Stimulated activated CD8-positive, alpha-beta memory T cell treated with anti-CD3 and anti-CD28 coated beads, Interleukin-15, amount 100 ng/mL, for 24 hours (primary cell): ENCODE measurements around the gene ACTRT2.

Experiments
- DNase-seq: peaks from one replicate; pipeline ENCODE4 v3.0.0-alpha.2; 2020; ENCODE audit warnings: low read depth

Gene ACTRT2

DNA sequence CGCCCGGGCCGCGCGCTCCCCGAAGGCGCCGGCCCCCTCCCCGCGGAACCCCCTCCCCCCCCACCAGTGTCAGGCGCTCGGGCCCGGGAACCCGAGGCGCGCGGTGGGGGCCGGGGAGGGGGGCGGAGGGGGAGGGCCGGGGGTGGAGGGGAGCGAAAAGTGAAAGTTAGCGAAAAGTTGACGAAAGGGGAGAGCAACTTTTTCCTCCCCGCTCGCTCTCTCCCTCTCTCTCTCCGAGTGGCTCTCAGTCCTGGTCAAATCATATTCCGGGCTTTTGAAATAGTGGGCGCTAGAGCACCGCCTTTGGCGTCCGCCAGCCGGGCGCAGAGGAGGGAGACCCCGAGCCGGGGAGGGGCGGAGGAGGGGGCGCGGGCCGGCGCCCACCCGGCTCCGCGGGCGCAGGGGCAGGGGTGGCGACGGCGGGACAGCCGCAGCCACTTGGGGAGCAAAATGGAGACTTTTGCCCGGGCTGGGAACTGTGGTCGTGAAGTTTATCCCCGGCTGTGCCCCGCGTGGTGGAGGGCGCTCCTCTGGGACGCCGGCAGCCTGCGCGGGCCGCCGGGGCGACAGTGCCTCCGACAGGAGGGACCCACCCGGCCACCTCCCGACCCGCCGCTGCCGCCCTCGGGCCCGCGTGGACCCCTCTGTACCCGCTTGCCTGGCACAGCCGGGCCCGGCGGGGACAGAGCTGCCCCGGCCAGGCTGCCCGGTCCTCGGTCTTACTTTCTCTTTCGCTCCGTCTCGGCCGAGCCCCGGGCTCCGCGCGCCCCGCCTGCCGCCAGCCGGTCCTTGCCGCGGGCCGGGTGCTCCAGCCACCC, 48.4 kb downstream of the ACTRT2 start:
- DNase-seq: no peak

DNA sequence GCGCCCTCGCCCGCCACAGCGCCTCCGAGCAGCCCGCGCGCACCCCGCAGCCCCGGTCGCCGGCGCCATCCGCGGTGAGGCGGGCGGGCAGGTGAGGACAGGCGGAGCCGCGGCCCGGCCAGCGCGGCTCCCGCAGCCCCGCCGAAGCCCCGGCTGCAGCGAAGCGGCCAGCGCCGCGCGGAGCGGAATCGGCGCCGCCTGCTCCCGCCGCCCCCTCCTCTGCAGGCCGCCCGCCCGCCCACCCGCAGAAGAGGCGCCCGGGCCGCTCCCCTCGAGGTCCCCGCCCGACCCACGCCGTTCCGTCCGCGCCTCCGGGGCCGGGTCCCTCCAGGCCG, 49.0 kb downstream of the ACTRT2 start:
- no peak for DNase-seq

DNA sequence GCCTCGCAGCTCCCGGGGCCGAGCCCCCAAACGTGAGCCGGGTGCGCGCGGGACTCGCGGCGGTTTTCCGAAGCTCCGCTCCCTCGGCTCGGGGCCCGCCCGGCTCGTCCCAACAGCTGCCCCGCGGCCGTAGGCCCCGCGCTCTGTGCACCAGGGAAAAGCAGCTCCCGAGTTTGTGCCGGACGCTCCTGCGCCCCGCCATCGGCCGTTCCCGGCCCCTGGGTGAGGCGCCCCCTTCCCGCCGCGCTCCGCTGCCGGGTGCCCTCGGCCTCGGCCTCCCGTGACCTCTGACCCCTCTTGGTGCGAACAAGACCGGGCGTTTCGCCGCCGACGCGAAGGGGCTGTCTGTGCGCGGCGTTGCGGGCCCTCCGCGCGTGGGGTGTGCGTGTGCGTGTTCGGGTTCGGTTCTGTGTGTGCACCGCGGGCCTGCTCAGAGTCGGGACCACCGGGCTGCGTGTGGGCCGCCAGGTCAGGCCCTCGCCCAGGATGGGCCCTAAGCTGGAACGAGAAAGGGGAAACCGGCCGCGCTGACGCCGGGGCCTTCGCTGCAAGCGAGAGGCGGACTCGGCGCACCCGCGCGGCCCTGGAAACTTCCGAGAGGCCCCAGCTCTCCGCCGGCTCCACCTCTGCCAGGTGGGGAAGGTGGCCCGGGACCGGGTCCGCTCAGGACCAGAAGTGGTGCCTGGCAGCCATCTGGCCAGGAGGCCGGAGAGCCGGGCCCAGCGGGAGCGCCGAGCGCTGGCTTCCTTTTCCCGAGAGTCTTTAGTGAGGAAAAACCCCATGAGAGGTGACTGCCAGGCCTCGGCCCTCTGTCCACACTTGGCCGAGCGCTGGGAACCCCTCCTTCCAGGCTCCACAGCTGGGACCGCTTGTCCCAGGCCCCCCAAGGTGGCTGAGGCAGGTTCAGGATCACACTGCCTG, 49.6 kb downstream of the ACTRT2 start:
- no peak for DNase-seq

DNA sequence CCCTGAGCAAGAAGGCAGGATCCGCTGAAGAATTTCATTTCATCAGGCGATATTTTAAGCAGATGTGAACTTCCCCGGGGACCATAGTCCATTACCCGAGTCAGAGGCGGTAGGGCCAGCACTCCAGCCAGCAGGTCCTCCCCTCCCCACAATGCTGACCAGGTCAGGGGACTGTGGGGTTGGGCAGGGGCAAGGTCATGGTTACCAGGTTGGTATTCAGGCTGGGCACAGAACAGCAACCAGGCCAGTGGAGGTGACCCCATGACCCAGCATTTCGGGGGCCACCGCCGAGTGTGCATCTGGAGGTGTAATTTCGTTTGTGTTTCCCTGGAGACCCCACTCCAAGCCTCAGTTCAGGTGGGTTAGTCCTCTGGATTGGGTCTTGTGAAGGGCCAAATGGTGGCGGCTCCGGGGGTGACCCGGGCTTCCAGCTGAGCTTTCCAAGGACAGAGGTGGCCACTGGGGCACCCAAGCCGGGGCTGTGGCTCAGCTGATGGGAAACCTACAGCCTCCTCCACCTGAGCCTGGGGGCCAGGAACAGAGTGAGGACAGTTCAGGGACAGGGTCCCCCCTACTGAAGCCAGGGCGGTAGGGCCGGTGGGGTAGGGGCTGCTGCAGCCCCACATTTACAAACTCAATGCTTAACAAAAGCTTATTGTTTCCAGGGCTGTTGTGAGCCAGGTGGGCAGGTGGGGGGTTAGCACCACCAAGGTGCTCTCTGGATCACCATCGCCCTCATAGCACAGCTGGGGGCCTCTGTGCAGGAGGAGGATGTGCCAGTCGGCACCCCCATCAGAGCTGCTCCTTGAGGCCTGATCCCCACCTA, 50.5 kb downstream of the ACTRT2 start:
- DNase-seq: no peak
